HTERT RPE-1 (cell line): ENCODE data around the gene SMIM23.

Experiments
- in situ Hi-C: fragments of 300-500 bp; cut with MboI; formaldehyde crosslinking; loops from 4 replicates; pipeline ENCODE4 v1.14.3; 2020; ENCODE audit warnings: low sequenced_read_pairs

Gene SMIM23

DNA sequence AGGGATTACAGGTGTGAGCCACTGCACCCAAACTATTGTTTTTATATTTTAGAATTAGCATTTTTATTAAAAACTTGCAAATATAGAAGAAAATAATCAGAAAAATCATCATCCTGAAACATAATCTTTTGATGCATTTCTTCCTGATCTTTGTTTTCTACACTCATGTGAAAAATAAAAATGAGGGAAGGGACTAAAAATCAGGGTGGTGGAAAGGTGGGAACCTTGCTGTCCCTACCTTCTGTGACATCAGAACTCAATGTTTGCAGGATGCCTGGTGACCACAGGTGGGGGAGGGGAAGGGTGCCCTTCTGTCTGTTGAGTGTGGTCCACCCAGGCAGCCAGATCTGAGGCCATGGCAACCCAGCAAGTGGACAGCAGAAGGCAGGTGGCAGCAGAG, at the start of gene SMIM23:
SMIM23 (plus strand) TSS at position 301 of the 400 bp plus-strand sequence; CDS start at position 356, 55 bp downstream.
- in situ Hi-C loops = no loop called here

DNA sequence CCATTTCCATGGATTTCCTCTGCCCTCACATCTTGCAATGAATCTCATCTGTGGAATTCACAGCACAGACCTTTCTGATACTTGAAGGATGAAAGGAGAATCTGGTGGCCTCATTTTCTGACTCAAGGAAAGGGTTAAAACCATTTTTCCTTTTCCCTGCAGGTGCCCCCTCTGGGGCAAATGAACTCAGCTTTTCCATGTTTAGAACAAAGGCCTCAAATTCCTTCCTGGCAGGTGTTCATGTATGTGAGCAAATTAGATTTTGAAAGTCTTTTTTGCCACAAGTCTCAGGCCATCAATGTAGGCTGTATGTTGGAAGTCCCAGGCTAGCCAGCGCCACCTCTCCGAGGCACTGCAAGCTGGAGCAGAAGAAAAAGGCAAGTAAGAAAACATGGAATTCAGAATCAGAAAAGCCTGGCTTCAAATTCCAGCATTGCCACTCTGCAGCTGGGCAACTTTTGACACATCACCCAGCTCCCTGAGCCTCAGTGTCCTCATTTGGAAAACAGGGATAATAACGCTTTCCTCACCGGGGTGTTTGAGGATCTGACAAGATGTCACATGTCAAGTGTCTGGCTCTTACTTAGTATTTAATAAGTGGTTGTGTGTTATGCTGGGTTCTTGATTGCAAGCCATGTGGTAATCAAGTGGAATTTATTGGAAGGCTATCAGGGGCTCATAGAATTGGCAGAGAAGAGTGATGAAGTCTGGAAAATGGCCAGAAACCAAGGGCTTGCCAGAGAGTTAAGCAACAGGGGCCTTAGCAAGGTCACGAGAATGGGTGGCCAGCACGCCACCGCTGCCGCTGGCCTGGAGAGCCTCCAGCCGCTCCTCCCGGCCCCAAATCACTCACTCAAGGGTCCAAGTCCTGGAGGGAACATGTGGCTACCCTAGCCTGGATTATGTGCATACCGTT, 48.4 kb upstream of the SMIM23 start:
- in situ Hi-C loops = no loop called here

DNA sequence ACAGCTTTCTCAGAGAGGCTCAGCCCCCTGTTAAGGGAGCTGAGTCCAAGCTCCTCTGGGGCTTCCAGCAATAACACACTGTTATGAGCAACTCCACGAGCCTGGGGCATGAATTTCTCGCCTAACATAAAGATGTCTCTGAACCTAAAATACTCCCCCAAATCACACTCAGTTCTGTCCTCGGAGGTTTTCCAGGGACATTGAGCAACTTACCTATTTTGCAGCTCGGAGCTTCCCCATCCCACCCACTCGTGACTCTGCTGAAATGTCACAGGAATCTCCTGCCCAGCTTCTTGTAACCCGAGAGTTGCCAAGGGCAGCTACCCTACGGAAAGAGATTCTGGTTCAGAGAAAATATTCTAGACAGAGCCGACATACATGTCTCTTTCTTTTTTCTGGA, 47.1 kb upstream of the SMIM23 start:
- in situ Hi-C loops = no loop called here

GRCh38 chr5:171739271-171739670, 46.3 kb upstream of the SMIM23 start:
- in situ Hi-C loops = no loop called here

GRCh38 chr5:171743436-171744076, 42.1 kb upstream of the SMIM23 start:
- in situ Hi-C loops = no loop called here

DNA sequence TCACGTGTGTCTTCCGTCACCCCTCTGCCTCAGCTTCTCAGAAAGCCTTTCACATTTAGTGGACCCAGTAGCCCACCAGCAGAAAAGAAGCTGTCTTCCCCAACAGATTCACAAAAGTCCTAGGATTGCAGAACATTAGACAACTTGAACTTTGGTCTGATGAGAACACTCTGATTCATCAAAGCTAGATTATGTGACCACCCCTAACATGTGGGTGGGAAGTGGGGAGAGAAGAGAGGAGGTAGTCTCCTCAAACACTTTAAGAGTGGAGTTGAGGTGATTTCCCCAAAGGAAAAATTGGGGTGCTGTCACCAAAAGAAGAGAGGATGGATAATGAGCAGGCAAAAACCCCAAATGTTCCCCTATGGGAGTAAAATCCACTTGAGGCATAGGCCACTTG, 41.4 kb upstream of the SMIM23 start:
- in situ Hi-C loops = no loop called here

GRCh38 chr5:171744882-171745281, 40.7 kb upstream of the SMIM23 start:
- in situ Hi-C loops = no loop called here

- in situ Hi-C loops = no loop called here
These were observed 40.0 kb upstream of the SMIM23 start for GRCh38 chr5:171745602-171746001.

DNA sequence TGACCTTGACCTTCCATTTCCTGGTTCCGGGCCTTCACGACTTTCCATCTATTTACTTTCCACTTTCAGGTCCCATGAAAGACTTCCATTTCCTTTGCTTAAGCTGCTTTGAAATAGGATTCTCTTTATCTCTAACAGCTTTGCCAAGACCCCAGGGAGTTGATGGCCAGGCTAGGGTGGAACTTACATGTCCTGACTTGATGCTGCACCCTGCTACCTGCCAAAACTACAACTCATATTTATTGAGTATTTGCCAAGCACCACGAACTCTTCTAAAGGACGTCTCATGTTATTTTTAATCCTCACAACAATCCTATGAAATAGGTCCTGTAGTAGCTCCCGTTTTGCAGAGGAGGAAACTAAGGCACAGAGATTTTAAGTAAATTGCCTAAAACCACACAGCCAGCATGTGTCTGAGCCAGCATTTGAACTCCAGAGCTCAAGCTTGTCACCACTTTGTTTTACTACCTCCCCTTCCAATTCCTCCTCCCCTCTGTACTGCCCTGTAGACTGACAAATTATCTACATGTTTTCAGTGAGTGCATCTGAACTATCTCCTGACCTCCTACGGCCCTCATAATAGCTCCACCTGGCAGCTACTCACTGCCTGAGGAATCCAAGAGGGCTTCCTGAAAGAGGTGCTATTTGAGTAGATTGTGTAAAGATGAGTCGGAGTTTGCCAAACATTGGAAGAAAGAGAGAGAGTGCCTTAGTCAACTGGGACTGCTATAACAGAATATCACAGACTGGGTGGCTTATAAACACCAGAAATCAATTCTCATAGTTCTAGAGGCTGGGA, 38.4 kb upstream of the SMIM23 start:
- in situ Hi-C loops = no loop called here

DNA sequence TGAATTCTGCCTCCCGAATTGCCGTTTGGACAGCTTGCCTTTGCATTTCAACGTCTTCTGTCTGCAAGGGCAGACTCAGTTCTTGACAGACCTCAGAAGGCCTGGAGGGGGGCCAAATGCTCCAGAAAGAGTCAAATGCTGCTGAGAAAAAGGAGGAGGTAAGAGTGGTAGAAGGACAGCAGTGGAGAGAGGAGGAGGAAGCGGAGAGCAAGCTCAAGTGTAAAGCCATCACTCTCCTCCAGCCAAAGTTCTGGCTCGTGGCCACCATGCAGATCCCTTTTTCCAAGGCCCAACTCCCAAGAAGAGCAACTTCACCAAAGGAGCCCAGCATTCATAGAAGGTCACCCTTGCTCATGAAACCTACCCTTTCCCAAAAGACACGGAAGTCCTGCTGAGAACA, 36.9 kb upstream of the SMIM23 start:
- in situ Hi-C loops = no loop called here

GRCh38 chr5:171749365-171749764, 36.3 kb upstream of the SMIM23 start:
- in situ Hi-C loops = no loop called here

DNA sequence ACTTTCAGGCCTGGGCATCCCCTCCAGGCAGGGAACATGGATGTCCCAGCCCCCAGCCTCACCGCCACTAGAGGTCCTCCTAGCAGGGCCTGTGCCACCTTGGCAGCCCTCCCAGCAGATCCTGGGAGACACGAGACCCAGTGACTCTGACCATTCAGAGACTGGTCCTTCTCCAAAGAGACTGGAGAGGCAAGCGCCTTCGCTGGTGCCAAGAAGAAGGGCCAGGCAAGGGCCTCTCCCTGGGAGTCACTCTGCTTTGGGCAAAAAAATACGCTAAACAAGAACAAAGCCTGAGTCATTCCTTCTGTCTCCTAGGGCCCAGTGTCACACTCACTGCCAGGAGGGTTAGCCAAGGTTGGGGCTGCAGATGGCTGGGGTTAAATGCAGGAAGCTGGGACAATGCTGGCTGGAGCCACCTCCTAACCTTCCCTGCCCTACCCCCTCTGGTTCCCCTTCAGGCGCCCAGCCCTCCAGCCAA, 35.3 kb upstream of the SMIM23 start:
- in situ Hi-C loops = no loop called here

- in situ Hi-C loops = no loop called here
These were observed 30.2 kb upstream of the SMIM23 start for GRCh38 chr5:171755354-171755821.

- in situ Hi-C loops = no loop called here
These were observed 27.6 kb upstream of the SMIM23 start for GRCh38 chr5:171757853-171758535.

DNA sequence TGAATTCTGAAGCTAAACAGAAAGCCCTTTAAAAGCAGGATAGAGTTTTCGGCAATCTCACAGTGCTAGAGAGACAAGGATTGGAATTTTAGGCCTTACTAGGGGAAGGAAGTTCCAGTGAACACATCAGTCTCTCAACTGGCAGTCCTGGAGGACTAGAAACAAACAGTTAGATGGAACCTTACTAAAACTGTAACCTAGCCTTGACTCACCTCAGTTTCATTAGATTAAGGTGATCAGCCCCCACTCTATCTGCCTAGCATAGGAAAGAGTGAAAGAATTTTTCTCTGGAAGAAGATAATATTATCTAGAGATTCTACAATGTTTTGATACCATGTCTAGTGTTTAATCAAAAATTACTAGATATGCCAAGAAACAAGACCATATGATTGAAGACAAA, 25.8 kb upstream of the SMIM23 start:
- in situ Hi-C loops = no loop called here

DNA sequence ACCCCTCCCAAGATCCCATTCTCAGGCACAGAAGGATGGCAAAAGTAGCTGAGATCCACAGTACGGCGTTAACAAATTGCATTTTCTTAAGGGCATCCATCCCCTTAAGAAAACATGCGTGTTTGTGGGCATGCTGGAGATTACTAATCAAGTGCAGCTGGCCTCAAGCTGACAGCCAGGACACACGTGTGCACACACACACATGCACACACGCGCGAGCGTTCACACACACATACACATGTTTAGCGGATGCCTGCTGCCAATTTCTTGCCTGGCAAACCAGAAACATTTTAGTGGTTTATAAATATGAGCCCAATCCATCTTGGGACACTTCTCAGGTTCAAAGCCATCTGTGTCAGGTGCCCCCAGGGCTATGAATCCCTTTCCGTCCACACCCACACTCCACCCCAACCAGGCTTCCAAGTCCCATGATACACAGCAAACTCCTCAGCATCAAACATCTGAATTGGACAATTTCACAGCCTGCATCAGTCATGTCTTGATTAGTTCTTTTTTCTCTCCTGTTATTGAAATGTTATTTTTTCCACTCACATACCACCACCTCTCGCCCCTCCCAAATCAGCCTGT, 23.5 kb upstream of the SMIM23 start:
- in situ Hi-C loops = no loop called here

DNA sequence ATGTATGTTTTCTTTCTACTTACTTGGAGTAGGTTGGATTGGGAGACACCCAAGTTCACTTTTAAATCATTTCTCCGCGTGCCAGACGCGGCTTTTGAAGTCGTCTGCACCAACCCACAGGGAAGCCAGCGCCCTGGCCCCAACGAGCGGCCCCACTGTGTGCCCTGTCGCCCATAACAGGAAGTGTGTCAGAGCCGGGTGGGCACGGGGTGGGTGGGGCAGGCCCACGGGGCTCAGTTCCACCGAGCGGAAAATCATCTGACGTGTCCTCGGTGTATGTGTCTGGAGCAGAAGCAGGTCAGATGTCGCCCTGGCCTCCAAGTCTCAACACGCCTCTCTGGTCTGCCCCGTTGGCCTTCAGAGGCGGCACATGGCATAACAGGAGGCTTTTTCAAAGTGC, 22.7 kb upstream of the SMIM23 start:
- in situ Hi-C loops = no loop called here

GRCh38 chr5:171764265-171764664, 21.4 kb upstream of the SMIM23 start:
- in situ Hi-C loops = no loop called here

GRCh38 chr5:171766875-171767274, 18.7 kb upstream of the SMIM23 start:
- in situ Hi-C loops = no loop called here

GRCh38 chr5:171770153-171770552, 15.5 kb upstream of the SMIM23 start:
- in situ Hi-C loops = no loop called here
